Measurements from ENCODE around the gene SLC45A1.

The SLC45A1 gene

GRCh38 chr1:8388732-8389562, 71.0 kb downstream of the SLC45A1 start:
- DNase-seq (ENCODE audit: low read depth, low spot score), result no peak
- in situ Hi-C loops (cut with HindIII; ENCODE audit: low sequenced_read_pairs), result no loop called here
- H3K4me3 ChIP-seq (ENCODE audit: low read depth, low read length), result no peak overlapping the region
- TF ChIP-seq CTCF (IDR thresholded peaks at IDR 0.05; ENCODE audit: low read depth, low read length), result no peak

- DNase-seq (ENCODE audit: low read depth, low spot score), result no peak
- no peak for TF ChIP-seq CTCF (IDR thresholded peaks at IDR 0.05; ENCODE audit: low read depth, low read length)
- in situ Hi-C loops (cut with HindIII; ENCODE audit: low sequenced_read_pairs), result no loop called here
- no peak overlapping the region for H3K4me3 ChIP-seq (ENCODE audit: low read depth, low read length)
Observed at GRCh38 chr1:8389958-8390535, 72.1 kb downstream of the SLC45A1 start.

- DNase-seq (ENCODE audit: low read depth, low spot score), result no peak
- in situ Hi-C loops (cut with HindIII; ENCODE audit: low sequenced_read_pairs), result no loop called here
- no peak for TF ChIP-seq CTCF (IDR thresholded peaks at IDR 0.05; ENCODE audit: low read depth, low read length)
- H3K4me3 ChIP-seq (ENCODE audit: low read depth, low read length), result no peak overlapping the region
Observed at GRCh38 chr1:8390707-8391106, 72.8 kb downstream of the SLC45A1 start.

GRCh38 chr1:8392522-8392921, 74.6 kb downstream of the SLC45A1 start:
- no peak for TF ChIP-seq CTCF (IDR thresholded peaks at IDR 0.05; ENCODE audit: low read depth, low read length)
- no peak overlapping the region for H3K4me3 ChIP-seq (ENCODE audit: low read depth, low read length)
- in situ Hi-C loops (cut with HindIII; ENCODE audit: low sequenced_read_pairs), result no loop called here

More at GRCh38 chr1:8392522-8392921, 74.6 kb downstream of the SLC45A1 start:
- no peak for DNase-seq (ENCODE audit: low read depth, low spot score)
